HS-5 (cell line): ENCODE results near the gene NUDT16L1.

ENCODE experiments used
- DNase-seq: peaks from one replicate; pipeline ENCODE4 v3.0.0-alpha.2; 2012; ENCODE audit warnings: low read depth

NUDT16L1 gene

DNA sequence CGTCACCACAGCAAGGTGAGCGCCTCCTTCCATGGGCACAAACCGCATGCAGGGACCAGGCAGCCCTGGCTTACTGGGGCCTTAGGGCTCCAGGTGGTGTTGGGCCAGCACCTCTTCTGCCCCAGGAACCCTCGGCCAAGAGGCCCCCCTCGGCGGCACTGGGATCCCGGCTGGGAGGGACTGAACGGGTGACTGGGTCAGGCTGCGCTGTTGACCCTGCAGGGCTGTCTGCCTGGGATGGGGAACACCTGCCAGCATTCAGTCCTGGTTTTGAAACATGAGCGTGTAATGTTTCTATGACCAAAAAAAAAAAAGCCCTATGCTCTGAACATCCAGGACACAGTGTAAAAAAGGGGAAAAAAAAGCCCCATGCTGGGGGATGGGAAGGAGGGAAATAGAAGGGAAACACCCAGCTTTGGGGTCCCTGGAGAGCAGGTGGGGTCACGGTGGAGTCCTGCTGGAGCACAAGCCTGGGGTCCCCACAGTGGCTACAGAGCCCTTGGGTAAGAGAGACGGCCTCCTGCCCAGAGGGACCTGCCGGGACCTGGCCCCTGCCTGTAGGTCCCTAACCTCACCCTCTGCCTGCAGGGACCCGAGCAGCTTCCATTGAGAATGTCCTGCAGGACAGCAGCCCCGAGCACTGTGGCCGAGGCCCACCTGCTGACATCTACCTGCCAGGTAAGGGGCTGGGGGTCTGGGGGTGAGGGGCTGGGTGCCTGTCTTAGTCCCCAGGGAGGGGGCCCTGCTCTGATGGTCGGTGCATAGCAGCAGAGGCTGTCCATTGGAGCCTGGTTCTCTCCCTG lies 9.9 kb upstream of the NUDT16L1 start:
- DNase-seq, result no peak

DNA sequence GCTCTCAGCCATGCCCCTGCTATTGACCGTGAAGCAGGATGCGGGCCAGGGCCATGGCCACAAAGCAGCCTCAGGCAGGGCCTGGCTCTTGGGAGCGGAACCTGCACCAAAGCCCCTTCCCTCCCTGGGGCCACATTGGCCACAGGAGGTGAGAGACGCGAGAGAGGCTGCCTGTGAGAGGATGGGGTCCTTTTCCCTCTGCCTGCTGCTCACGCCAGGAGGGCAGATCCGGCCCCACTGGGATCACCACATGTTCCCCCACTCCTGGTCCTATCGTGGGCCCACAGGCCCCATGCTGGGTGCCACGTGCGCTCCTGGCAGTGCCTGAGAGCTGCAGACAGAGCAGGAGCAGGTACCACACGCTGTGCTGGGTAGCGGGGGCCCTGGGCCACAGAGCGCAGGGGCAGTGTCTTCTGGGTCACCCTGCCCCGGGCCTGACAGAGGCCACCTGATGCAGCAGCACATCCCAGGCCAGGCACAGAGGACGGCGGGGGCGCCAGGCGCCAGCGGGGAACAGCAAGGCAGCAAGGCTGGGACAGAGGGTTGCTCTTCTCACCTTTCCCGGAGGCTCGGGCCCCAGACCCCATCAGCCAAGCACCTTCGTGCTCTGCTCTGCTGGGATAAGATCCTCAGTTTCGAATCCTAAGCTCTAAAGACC lies 9.2 kb upstream of the NUDT16L1 start:
- no peak for DNase-seq

DNA sequence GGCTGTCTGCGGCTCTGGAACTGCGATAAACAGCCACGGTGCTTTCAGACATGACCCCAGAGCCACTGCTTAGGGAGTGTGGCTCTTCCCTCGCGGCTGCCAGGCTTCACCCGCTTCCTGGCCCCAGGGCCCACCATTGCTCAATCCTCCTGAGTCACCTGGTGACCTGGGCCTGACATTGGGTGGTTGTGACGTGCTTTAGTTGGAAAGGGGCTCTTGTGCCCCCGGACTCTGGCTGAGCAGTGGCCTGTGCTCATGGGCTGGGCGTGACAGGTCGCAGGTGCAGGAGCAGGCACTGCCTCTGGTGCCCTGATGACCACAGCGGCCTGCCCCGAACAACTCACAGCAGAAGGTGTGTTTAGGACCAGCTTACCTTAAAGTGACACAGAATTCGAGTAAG lies 8.6 kb upstream of the NUDT16L1 start:
- DNase-seq, result no peak

DNA sequence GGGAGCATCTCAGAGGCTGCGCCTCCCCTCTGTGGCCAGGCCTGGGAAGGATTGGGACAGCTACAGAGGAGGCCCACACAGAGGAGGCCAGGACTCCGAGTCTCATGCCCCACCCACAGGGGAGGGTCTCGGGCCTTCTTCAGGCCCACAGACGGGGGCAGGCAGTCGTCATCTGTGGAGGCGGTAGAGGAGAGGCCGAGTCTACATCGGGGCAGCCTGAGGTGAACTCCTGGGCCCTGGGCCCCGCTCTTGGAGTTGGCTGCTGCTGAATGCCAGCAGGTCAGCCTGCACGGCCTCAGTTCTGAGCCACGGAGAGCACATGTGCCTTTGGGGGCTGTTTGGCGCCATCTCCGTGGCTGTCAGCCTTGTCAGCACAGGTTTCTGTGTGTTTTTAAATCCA lies 8.1 kb upstream of the NUDT16L1 start:
- no peak for DNase-seq

DNA sequence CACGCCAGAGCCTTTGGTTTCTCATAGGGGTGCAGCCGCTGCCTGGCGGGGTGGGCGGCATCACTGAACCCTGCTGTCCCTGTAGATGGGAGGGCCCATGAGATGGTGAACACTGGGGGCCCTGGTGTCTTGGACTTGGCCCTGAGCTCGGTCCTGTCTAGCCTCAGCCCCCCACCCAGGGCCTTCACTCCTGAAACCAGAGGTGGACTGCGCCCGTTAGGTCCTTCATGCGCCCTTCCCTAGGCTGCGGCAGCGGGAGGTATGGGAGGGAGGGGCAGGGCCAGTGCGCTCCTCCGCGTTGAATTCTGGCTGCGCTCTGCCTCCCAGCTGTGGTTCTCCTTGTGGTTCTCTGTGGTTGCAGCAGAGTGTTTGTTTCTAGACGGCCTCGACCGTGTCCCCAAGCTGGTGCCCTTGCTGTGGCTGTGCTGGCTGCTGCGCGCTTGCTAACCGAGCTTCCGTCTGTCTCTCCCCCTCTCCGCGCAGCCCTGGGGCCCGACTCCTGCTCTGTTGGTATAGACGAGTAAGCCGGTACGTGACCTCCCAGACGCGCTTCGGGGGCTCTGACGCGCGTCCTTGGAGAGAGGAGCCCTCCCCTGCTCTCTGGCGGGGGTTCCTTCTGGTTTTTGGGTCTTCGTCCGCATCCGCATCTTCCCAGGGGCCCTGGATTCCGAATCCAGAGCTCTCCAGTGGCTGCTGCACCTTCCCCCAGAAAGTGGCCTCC lies 7.4 kb upstream of the NUDT16L1 start:
- DNase-seq, result no peak

DNA sequence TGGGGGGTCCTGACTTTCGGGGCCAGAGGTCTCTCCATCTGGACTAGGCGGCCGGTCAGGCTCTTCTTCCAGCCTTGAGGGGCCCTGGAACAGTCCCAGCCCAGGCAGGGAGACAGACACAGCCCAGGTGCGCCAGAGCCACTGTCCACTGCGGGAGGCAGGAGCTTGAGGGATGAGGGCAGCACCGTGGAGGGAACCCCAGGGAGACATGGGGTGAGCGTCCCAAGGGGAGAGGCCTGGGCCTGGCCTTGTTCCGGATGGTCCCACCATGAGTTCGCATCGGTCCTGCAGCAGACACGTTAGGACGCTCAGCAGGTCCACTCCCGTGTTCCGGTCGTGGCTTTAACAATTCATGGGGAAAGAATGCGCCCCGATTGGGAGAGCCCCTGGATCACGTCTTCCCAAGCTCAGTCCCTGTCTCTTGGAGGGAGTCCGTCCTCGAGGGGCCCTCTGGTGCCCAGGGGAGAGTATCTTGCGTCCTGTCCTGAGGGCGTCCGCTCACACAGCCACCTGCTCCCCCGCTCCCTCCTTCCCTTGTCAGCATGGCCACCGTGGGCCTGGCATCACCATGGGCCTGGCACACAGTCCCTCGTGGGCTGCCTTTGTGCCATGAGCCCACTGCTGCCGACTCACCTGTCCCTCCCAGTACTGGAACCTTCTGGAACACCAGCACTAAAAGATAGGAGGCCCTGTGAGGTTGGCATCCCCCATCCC lies 6.7 kb upstream of the NUDT16L1 start:
- DNase-seq, result no peak

DNA sequence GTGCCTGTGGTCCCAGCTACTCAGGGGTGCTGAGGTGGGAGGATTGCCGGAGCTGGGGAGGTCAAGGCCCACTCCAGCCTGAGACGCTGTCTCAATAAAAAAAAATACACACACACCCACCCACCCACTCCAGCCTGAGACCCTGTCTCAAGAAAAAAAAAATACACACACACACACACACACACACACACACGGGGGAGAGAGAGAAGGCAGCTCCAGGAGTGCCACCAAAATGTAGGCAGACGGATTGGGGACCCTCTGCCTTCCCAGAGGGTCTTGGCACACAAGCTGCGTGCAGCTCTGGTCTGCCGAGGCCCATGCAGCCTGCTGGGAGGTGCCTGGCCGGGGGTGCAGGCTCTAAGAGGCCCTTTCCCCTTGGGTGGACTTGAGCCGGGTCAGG lies 5.9 kb upstream of the NUDT16L1 start:
- DNase-seq, result no peak

DNA sequence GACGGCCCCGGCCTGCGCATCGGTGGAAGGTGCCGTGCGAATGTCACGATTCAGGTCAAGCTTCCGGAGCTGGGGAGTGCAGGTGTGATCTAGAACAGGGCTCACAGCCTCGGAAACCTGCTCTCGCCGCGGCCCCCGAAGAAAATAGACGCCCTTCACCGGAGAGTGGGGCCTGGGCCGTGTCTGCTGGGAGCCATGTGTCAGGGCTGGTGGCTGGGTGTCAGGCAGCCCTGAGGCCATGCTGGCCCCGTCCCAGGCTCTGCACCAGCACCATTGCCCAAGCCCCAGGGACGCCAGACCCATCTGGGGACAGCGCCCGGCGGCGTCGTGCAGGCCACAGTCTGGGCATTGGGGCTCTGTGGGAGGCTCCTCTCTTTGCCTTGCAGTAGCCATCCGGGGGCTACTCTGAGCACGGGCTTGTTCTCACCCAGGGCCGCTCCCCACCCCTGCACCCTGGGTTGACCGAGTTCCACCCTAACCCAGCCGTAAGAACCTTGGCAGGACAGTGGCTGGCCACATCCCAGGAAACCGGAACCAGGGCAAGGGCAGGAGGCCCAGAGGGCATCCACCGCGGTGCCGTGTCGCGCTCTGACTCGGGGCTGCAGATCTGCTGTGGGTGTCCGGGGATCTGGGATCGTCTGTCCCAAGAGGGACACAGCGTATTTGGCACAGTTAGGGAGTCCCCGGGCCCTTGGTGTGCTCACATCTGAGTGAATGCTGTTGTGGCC lies 5.3 kb upstream of the NUDT16L1 start:
- DNase-seq, result no peak

DNA sequence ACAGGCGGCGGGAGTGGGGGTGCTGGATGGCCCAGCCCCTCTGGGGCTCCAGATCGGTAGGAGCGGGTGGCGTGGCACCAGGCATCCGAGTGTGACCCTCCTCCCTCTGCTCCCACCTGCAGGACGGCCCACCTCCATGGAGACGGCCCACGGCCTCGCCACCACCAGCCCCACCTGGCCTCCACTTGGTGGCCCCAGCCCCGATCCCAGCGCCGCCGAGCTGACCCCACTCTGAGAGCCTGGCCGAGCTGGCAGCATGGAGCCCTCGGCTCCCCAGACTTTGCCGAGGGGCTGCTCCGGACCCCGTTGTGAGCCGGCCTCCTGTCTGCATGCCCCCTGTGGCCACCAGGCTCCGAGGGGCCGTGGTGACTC lies 4.7 kb upstream of the NUDT16L1 start:
- no peak for DNase-seq

DNA sequence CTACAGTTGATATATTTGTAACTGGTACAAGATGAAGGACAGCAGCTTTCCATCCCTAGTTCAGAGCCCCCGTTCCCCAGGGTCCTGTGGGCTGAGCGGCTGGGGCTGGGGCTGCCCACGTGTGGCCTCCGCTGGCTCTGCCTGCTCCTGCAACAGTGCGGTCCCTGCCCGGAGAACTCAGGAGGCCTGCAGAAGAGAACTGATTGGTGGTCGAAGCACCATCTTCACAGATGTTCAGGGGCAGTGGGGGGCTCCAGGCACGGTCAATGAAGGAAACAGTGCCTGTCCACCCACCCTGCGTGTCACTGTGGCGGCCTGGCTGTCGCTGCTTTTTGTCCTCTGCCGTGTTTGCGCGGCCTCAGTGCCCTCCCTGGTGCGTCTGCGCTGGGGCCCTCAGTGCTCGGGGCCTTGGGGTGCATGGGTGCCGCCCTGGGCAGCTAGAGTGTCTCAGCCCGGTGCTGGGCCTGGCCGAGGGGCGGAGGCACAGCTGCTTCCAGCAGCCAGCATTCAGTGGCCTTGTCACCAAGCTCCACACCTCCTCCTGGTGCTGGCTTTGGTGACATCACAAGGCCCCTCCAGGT lies 4.2 kb upstream of the NUDT16L1 start:
- no peak for DNase-seq

DNA sequence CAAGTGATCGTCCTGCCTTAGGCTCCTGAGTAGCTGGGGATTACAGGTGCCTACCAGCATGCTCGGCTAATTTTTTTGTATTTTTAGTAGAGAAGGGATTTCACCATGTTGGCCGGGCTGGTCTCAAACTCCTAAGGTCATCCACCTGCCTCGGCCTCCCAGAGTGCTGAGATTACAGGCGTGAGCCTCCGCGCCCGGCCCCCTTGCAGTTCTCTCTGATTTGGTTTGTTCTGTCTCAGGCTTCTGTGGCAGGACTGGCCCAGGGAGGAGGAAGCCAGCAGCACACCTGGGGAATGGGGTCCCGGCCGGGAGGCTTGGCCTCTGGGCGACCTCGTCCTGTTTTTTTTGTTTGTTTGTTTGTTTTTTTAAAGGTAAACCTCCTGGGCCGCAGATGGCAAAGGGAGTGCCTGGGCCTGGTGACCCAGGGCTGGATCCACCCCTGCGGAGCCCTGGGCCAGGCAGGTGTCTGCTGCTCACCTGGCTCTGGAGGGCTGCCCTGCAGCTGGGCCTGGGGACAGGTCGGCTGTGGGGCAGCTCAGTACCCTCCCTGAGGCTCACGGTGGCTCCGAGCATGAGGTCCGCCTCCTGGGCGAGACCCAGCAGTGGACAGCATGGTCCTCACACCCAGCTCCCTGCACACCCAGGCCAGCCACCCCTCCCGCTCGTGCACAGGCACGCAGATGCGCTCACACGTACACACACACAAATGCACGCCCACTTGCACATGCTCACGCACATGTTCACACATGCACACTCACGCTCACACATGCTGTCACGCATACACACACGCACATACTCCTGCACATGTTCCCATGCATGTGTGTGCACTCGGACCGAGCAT lies 3.3 kb upstream of the NUDT16L1 start:
- no peak for DNase-seq

DNA sequence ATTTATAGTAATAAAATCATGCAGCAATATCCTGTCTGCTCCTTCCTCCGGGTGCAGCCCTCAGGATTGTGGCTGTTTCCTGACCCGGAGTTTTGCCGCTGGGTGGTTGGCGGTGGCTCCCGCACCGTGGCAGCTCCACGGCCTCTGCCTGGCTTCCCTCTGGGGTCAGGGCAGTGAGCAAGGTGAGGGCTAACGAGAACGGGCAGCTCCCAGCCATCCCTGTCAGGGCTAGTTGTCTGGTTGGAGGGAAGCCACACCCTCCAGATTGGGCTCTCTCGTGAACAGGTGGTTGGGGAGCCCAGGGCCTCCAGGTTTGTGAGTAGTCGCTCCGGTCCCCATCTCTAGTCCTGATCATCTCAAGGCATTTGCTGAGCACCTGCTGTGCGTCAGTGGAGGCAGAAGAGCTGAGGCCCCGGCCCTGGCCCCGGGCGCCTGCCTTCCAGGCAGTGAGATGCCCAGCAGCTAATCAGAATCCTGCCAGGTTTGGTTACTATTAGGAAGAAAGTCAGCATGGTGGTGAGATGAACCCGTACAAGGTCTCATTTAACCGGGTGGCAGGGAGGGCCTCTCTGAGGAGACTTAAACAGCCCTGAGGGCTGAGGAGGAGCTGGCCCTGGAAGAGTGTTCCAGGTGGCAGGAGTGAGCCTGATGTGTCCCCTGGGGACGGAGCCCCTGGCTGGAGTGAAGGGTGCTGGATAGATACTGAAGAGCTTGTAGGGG lies 2.3 kb upstream of the NUDT16L1 start:
- no peak for DNase-seq

DNA sequence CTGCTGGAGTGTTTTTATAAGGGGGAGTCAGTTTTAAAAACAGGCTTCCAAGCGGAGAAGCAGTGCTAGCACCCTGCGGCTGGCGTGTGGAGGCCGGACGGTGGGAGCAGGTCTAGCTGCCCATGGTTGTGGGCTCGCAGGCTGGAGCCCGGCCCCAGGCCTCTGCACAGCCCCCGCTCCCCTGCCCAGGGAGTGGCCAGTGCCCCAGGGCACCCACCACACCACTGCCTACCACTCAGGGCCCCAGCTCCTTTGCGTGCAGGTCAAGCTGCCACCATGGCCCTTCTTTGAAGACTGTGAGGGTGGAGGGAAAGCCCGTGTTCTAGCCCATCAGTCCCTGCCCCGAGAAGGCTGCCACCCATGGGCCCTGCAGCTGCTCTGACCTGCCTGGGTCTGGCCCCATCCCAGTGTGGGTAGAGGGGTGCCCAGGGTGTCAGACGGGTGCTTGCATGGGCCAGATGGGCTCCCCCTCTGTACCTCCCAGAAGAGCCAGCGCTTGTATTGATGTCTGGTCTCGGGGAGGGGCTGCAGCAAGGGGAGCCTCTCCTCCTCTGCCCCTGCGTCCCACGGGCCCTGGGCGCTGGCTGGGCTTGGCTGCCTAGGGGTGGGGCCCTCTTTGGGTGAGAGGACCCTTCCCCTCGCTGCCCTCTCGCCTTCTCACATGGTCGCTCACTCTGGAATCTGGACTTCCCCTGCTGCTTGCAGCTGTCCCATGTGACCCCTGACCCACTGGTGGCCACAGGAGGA lies 1.5 kb upstream of the NUDT16L1 start:
- no peak for DNase-seq

DNA sequence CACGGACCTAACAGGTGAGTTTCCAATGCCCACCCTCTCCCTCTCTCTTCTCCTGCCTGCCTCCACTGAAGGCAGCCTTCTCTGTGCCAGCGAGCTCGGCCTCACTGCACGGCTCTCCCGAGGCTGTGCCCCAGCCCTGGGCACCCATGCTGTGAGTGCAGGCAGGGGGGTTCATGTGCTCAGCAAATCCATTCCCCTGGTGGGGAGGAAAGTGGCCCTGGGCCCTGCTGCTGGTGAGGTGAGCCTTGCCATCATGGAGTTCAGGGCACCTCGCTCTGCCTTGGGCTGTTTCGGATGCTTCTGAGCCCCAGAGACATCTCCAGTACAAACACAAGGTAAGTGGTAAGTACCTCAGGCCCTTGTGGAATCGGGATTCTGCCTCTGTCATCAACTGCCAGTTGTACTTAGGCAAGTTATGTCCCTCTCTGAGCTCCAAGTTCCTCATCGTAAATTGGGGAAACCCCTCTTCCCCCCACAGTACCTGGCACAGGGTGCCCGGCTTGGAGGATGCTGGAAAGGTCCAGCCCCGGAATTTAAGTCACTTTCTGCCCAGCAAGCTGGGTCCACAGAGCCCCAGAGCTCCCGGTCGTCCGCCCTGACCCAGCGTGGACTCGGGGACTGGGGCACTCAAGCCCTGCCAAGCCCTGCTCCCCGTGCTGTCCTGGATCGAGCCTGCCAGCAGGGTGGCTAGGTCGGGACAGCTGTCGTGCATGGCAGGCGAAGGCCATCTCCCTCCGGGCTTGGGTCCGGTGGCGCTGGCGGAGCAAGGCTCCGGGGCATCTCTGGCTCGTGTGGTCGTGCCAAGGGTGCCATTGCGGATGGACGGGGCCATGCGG lies 684 bp upstream of the NUDT16L1 start:
- DNase-seq, result no peak

DNA sequence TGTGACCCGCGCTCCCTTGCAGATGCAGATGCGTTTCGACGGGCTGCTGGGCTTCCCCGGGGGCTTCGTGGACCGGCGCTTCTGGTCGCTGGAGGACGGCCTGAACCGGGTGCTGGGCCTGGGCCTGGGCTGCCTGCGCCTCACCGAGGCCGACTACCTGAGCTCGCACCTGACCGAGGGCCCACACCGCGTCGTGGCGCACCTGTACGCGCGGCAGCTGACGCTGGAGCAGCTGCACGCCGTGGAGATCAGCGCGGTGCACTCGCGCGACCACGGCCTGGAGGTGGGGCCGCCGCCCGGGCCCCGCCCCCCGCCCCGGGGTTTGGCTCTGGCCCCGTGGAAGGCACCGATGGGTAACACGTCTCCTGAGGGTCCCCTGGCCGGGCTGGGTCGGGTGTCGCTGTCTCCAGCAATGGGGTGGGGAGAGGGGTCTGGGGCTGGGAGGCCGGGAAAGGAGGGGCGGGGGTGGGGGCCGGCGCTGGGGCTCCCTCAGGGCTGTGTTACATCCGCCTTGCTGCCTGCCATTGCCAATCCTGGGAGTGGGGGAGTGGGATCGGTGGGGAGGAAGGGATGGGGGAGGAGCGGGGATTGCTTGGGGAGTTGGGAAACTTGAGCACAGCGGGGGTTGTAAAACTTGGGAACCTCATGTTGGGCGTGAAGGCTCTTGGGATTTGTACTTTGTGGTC lies 737 bp downstream of the NUDT16L1 start:
- DNase-seq, result no peak

DNA sequence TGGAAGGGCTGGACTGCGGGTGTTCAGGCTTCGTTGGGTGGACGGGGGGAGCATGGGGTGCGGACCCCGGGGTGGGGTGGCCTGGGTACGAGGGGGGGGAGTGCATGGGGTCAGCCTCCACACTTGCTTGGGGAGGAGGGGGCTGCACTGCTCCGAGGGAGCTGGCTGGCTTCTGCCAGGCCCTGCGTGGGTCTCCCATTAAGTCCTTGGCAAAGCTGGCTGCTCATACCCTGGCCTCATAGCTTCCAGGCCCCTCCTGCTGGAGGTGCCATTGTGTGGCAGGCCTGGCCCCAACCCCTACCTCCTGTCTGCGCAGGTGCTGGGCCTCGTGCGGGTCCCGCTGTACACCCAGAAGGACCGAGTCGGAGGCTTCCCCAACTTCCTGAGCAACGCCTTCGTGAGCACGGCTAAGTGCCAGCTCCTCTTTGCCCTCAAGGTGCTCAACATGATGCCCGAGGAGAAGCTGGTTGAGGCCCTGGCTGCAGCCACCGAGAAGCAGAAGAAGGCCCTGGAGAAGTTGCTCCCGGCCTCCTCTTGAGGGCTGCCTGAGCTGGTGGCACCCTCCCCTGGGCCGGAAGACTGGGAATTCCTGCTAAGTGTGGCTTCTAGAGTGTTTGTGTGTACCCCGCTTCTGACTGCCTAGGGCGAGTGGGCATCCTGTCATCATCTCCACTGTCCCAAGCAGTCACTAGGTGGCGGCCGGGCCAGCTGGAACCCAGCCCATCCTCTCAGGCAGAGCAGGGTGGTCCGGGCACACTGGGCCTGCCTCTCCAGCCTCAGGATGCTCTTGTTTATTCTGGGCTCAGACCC lies 1.5 kb downstream of the NUDT16L1 start:
- no peak for DNase-seq
